Epithelial cell of proximal tubule (primary cell): ENCODE measurements around the gene TBPL1. TPM values are rescaled to one million over a fixed set of nuclear protein-coding genes. Genes with fewer than 3 reads are reported as not detected.
"Not testable (repeated sequence)": the region's sequence is repeated elsewhere in the genome, so short reads cannot be mapped to it uniquely, and the experiment has no call there.

Experiments used
- DNase-seq: peaks from one replicate; pipeline ENCODE4 v3.0.0-alpha.2; 2011; ENCODE audit warnings: low read depth
- H3K4me3 ChIP-seq: 2 replicates; pipeline ENCODE4 v1.5.1; 2011; ENCODE audit warnings: low read depth, mild to moderate bottlenecking, low read length
- total RNA-seq: library from RNA; depleted of rRNA; stranded (reverse); fragments of >200 nt; gene quantifications from 2 replicates; pipeline ENCODE4 v1.2.3, GENCODE V29; 2015
- TF ChIP-seq, protein P1 (sequence below): conservative IDR thresholded peaks from 2 replicates; pipeline ENCODE4 v1.5.1; 2012; ENCODE audit warnings: low read depth, mild to moderate bottlenecking, low read length

TBPL1 gene
- total RNA-seq, 1 donor from 2014 or later, result 24.7 TPM

DNA sequence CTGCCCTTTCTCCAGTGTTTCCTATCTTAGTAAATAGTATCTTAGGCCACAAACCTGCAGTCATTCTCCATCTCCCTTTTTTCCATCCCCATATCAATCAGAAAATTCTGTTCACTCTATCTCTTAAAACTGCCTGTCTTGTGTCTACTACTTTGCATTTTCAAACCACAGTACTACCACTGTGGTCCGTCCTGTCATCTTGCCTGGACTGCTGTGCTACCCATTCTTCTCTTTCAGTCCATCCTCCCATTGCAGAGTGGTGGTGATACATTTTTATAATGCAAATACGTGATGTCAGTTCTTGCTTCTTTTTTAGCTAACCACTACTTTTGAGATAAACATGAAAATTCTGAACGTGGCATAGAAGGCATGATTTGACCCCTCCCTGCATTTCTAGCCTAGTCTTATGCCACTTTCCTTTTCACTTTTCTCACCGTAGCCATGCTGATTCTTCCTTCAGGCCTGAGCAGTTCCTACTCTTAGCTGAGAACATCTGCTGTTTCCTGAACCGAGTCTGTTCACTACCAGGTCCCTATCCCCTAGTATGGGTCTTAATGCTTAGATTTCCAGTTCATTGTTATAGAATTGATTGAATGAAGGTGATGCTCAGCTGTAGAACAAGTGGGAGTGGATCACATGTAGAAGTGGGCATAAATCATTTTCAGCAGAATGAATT lies 13.8 kb downstream of the TBPL1 start:
- TF ChIP-seq, protein P1, sequence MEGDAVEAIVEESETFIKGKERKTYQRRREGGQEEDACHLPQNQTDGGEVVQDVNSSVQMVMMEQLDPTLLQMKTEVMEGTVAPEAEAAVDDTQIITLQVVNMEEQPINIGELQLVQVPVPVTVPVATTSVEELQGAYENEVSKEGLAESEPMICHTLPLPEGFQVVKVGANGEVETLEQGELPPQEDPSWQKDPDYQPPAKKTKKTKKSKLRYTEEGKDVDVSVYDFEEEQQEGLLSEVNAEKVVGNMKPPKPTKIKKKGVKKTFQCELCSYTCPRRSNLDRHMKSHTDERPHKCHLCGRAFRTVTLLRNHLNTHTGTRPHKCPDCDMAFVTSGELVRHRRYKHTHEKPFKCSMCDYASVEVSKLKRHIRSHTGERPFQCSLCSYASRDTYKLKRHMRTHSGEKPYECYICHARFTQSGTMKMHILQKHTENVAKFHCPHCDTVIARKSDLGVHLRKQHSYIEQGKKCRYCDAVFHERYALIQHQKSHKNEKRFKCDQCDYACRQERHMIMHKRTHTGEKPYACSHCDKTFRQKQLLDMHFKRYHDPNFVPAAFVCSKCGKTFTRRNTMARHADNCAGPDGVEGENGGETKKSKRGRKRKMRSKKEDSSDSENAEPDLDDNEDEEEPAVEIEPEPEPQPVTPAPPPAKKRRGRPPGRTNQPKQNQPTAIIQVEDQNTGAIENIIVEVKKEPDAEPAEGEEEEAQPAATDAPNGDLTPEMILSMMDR, result no peak
- H3K4me3 ChIP-seq, result no peak overlapping the region
- DNase-seq, result no peak

DNA sequence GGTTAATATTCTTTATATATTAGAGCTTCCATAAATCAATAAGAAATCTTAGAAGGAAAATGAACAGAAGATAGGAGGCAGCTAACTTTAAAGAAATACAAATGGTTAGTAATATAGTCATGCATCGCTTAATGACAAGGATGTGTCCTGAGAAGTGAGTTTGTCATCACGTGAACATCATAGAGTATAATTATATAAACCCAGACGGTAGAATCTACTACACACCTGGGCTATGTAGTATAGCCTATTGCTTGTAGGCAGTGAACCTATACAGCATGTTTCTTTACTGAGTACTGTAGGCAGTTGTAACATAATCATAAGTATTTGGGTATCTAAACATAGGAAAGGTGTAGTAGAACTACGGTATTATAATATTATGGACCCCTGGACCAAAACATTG lies 14.3 kb downstream of the TBPL1 start:
- TF ChIP-seq, protein P1, result no peak
- DNase-seq, result no peak

DNA sequence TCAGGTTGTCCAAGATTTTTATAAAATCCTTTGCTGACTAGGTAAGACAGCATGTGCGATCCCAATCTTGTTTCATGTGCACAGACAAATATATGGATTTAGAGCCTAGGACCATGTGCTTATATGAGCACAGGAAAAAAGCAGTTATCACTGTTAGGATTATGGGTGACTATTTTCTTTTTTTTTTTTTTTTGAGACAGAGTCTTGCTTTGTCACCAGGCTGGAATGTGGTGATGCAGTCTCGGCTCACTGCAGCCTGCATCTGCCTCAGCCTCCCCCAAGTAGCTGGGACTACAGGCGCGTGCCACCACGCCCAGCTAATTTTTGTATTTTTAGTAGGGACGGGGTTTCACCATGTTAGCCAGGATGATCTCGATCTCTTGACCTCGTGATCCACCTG lies 14.8 kb downstream of the TBPL1 start:
- not testable (repeated sequence) for H3K4me3 ChIP-seq, DNase-seq

More for the DNA sequence above, 14.3 kb downstream of the TBPL1 start:
- no peak overlapping the region for H3K4me3 ChIP-seq

DNA sequence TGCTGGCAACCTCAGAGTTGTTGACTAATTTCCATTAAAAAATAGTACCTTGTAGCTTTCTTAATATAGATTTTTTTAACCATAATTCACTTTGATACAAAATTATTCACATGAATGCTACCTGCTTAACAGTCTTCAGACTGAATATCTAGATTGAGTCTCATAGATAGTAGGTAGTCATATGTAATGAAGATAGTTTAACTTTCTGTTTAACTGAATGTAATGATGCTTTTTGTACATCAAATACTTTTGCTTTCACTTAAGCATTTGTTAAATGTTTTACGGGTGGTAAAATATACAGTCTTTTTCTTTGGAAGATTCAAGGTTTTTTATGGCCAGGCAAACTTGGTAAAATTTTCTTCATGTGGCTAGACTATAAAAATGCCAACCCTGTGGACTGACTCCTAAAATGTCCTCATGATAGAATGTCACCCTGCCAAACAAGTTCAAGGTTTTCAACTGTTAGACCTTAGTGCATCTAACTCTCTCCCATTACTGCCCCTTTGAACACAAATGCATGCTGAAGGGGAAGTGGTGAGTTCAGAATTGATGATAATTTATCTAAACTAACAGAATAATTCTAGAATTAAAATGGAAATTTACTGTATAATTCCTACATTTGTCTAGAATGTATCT lies 16.4 kb downstream of the TBPL1 start:
- no peak overlapping the region for H3K4me3 ChIP-seq
- TF ChIP-seq, protein P1, result no peak
- DNase-seq, result no peak

DNA sequence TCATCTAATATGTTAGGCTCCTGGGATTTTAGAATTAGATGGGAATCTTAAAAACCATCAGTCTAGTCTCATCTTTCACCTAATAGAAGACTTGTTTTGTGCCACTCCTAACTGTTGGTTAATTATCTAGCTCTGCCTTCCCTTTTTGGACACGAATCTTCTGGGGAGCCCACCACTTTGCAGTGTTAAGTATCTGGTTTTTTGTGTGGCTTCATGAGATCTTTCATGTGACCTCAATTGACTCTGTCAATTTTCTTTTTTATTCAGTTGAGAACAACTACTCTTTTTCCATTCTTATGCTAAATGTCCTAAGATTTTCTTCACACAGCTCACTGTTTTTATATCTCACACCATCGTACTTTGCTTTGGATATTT lies 16.9 kb downstream of the TBPL1 start:
- TF ChIP-seq, protein P1, result no peak
- no peak overlapping the region for H3K4me3 ChIP-seq
- DNase-seq, result no peak

DNA sequence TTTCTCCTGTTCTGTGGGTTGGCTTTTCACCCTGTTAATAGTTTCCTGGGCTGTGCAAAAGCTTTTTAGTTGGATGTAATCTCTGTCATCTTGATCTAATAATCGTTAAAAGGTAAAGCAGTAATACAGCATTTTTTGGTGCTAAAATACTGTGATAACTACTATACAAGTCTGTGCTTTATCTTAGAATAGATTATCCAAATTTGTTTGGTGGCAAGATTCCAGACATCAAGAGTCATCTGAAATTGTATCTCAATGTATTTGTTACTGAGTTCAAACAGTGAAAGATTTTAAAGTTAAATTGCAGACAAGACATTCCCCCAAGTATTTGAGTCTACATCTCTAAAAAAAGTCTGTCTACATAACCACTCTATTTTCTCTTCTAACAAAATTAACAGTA lies 18.8 kb downstream of the TBPL1 start:
- TF ChIP-seq, protein P1, result no peak
- no peak overlapping the region for H3K4me3 ChIP-seq
- no peak for DNase-seq

DNA sequence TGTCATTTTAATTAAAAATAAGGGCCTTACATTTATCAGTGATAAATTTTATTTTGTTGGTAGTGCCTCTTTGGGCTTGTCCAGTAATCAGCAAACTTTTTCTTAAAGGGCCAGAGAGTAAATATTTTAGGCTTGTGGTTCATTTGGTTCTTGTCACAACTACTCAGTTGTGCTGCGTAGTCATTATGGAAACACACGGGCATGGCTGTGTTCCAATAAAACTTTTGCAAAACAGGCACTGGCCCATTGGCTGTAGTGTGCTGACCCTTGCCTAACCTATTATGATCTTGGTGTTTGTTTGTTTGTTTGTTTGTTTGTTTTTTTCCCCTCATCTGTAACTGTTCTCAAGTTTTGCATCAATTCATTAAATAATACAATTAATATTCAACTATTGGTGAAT lies 19.4 kb downstream of the TBPL1 start:
- no peak for DNase-seq
- H3K4me3 ChIP-seq, result no peak overlapping the region
- TF ChIP-seq, protein P1, result no peak
